NB4 (cell line): Measurements from ENCODE around the gene COL4A2.

Experiments used
- DNase-seq: peaks from one replicate; pipeline ENCODE4 v3.0.0; 2010; ENCODE audit warnings: low read depth
- H3K4me3 ChIP-seq: one replicate; pipeline ENCODE4 v1.5.1; 2011; ENCODE audit warnings: mild to moderate bottlenecking, low read depth, low read length, moderate library complexity
- CTCF ChIP-seq: IDR thresholded peaks from one replicate; pipeline ENCODE4 v1.5.1; 2012; ENCODE audit warnings: low read depth, low read length
- MAX ChIP-seq: IDR thresholded peaks from 2 replicates; pipeline ENCODE4 v1.6.1; 2011; ENCODE audit warnings: low read depth, low read length
- MYC ChIP-seq: IDR thresholded peaks from 2 replicates; pipeline ENCODE4 v1.6.1; 2011; ENCODE audit warnings: low read depth, low read length
- POLR2A ChIP-seq: IDR thresholded peaks from 2 replicates; pipeline ENCODE4 v1.6.1; 2011; ENCODE audit warnings: mild to moderate bottlenecking; ENCODE audit not compliant: insufficient read length; ENCODE audit errors: extremely low read depth

The COL4A2 gene

GRCh38 chr13:110376120-110376519 is 69.0 kb downstream of the COL4A2 start:
- DNase-seq = no peak

GRCh38 chr13:110377178-110377825 is 70.2 kb downstream of the COL4A2 start:
- H3K4me3 ChIP-seq = no peak overlapping the region
- no peak for DNase-seq
- TF ChIP-seq POLR2A = no peak
- TF ChIP-seq MAX = no peak
- no peak for TF ChIP-seq CTCF
- no peak for TF ChIP-seq MYC

More at GRCh38 chr13:110376120-110376519, 69.0 kb downstream of the COL4A2 start:
- no peak overlapping the region for H3K4me3 ChIP-seq
- TF ChIP-seq CTCF (no peak), MYC (no peak), POLR2A (no peak), MAX (no peak)

- DNase-seq = no peak
- H3K4me3 ChIP-seq = no peak overlapping the region
- no peak for TF ChIP-seq MYC
These were observed 70.7 kb downstream of the COL4A2 start for GRCh38 chr13:110377826-110378201.

GRCh38 chr13:110379358-110379757 is 72.3 kb downstream of the COL4A2 start:
- H3K4me3 ChIP-seq = no peak overlapping the region
- no peak for TF ChIP-seq CTCF
- TF ChIP-seq POLR2A = no peak
- no peak for TF ChIP-seq MYC
- no peak for TF ChIP-seq MAX
- no peak for DNase-seq

GRCh38 chr13:110379905-110380341 is 72.8 kb downstream of the COL4A2 start:
- no peak overlapping the region for H3K4me3 ChIP-seq
- DNase-seq = no peak
- TF ChIP-seq MYC = no peak
- TF ChIP-seq POLR2A = no peak
- TF ChIP-seq CTCF = no peak
- TF ChIP-seq MAX = no peak

- DNase-seq = no peak
- TF ChIP-seq MAX = peak; percentile 75
- no peak for TF ChIP-seq POLR2A
- no peak overlapping the region for H3K4me3 ChIP-seq
These were observed 73.4 kb downstream of the COL4A2 start for GRCh38 chr13:110380359-110381028.

GRCh38 chr13:110381029-110381360 is 73.9 kb downstream of the COL4A2 start:
- no peak for DNase-seq
- TF ChIP-seq CTCF (no peak), MYC (no peak), MAX (no peak), POLR2A (no peak)
- no peak overlapping the region for H3K4me3 ChIP-seq
